BJ (cell line): Measurements from ENCODE around the gene REG4. TPM values are rescaled to one million over a fixed set of nuclear protein-coding genes. Genes with fewer than 3 reads are reported as not detected.

Experiments
- CTCF ChIA-PET: fragments of 350-600 bp; formaldehyde crosslinking; extraction: SDS; loops from one replicate; lab custom pipeline; 2021; ENCODE audit warnings: antibody characterized with exemption, inconsistent platforms; lab: Yijun Ruan, JAX
- POLR2A ChIA-PET: fragments of 300-600 bp; sonication (Branson Sonifier 250); formaldehyde crosslinking; extraction: SDS; loops from one replicate; lab custom pipeline; 2021; ENCODE audit warnings: antibody characterized with exemption; lab: Charles Lee
- DNase-seq: peaks from one replicate; pipeline ENCODE4 v3.0.0-alpha.2; 2011; ENCODE audit warnings: low read depth
- H3K27me3 ChIP-seq: 2 replicates; pipeline ENCODE4 v1.6.0; 2011; ENCODE audit warnings: low read length; ENCODE audit not compliant: control insufficient read depth, insufficient read depth
- H3K36me3 ChIP-seq: 2 replicates; pipeline ENCODE4 v1.5.1; 2011; ENCODE audit warnings: low read length; ENCODE audit not compliant: control insufficient read depth, insufficient read depth
- H3K4me3 ChIP-seq: 2 replicates; pipeline ENCODE4 v1.5.1; 2011; ENCODE audit warnings: low read depth, mild to moderate bottlenecking, control low read depth, low read length
- polyA plus RNA-seq: library from polyadenylated mRNA; depleted of rRNA; stranded (reverse); fragments of >200 nt; gene quantifications from 2 replicates; pipeline ENCODE4 v1.2.3, GENCODE V29; 2011
- TF ChIP-seq, protein P1 (sequence below): IDR thresholded peaks from 2 replicates; pipeline ENCODE4 v1.5.1; 2011; ENCODE audit warnings: low read depth, mild to moderate bottlenecking, control low read depth, inconsistent platforms, low read length, moderate library complexity; ENCODE audit not compliant: insufficient read depth

The REG4 gene
- polyA plus RNA-seq, 1 experiment = not detected

DNA sequence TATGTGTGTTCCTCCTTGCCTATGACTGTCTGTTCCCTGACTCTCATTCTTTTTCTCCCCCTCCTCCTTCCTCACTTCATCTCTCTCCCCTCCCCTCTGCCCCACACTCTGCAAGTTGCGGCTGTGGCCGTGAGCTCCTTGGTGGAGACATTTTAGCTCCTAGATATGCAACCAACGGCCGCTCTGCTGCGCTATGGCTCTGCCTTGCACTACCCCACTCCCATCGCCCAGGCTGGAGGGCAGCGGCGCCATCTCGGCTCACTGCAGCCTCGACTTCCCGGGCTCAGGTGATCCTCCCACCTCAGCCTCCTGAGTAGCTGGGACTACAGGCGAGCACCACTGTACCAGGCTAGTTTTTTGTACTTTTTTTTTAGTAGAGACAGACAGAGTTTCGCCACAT is 5.5 kb downstream of the REG4 start:
- no peak for DNase-seq
- ChIA-PET POLR2A (no interaction called here), CTCF (interaction anchor here (0.6 to 1.0 kb wide), 3 partner anchors 9 to 64 kb away, joined by 3 read pairs; no protein-coding TSS in a partner anchor)
- TF ChIP-seq, protein P1, sequence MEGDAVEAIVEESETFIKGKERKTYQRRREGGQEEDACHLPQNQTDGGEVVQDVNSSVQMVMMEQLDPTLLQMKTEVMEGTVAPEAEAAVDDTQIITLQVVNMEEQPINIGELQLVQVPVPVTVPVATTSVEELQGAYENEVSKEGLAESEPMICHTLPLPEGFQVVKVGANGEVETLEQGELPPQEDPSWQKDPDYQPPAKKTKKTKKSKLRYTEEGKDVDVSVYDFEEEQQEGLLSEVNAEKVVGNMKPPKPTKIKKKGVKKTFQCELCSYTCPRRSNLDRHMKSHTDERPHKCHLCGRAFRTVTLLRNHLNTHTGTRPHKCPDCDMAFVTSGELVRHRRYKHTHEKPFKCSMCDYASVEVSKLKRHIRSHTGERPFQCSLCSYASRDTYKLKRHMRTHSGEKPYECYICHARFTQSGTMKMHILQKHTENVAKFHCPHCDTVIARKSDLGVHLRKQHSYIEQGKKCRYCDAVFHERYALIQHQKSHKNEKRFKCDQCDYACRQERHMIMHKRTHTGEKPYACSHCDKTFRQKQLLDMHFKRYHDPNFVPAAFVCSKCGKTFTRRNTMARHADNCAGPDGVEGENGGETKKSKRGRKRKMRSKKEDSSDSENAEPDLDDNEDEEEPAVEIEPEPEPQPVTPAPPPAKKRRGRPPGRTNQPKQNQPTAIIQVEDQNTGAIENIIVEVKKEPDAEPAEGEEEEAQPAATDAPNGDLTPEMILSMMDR = no peak
- Histone ChIP-seq H3K4me3 (no peak overlapping the region), H3K36me3 (no peaks in the 10 kb centered on the region), H3K27me3 (peaks cover 12% of the 10 kb centered on the region)

DNA sequence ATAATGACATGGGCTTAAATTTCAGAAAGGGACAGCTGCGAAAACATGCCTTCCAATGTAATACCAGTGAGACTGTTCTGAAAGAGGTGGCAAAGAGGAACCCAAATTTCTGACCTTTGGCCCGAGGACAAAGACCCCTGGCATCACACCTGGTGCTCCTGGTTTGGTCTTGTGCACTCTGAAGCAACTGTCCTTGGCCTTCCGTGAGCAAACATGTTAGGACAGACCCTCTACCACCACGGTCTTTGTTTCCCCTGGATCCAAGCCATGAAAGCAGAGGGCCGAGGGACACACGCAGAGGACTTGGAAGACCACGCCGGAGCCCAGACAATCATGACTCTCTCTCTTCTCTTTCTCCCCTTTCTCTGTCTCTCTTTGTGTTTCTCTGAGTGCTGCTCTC is 6.0 kb downstream of the REG4 start:
- ChIA-PET POLR2A (no interaction called here), CTCF (interaction anchor here (1.0 kb wide), 1 partner anchor 8 kb away, joined by 3 read pairs; no protein-coding TSS in a partner anchor)
- H3K4me3 ChIP-seq = no peak overlapping the region
- peaks cover 12% of the 10 kb centered on the region for H3K27me3 ChIP-seq
- no peaks in the 10 kb centered on the region for H3K36me3 ChIP-seq
- TF ChIP-seq, protein P1 = no peak
- DNase-seq = no peak

DNA sequence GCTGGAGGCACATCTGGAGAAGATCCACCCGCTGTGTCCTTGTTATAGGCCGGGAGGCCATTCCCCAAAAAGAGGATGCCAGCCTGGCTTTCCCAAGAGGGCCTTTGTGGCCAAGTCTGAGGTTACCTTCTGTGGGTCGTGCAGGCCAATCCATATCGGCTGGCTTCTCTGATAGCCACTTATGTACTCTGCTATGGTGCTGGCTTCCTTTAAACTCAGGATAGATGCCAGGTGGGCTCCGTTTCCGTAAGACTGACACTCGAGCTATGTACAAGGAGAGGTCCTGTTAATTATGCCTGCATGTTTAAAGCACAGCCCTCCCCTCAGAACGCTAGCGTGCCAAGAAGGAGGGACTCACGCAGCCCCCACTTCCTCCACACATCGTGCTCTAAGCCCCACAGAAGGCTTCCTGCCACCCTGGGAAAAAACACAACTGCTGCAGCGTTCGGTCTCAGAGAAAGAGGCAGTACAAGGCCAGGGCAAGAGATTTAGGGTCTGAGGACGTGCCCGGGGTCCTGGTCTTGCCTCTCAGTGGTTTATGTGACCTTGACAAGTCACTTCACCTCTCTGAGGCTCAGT is 11.6 kb downstream of the REG4 start:
- ChIA-PET CTCF (interaction anchor here (2.5 kb wide), 1 partner anchor 9 kb away, joined by 13 read pairs; no protein-coding TSS in a partner anchor), POLR2A (no interaction called here)
- Histone ChIP-seq H3K27me3 (peaks cover 10% of the 10 kb centered on the region), H3K4me3 (no peak overlapping the region), H3K36me3 (no peaks in the 10 kb centered on the region)
- no peak for DNase-seq
- TF ChIP-seq, protein P1 = no peak

DNA sequence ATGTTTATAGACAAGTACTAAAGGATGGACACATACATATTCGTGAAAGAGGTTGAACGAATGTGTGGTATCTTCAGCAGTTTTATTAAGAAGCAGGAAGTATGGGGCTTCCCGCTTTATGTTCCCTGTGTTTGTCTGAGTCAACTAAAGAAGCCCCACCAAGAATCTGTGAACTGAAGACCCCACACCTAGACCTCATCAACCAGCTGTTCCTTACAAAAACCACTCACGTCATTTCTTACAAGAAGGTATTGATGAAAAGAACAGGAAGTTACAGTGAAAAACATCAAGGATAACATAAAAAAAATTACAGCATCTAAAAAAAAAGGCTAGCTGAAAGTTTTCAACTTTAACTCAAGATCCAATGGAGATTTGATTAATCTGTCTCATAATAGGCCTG is 12.3 kb downstream of the REG4 start:
- no peak for DNase-seq
- H3K36me3 ChIP-seq = no peaks in the 10 kb centered on the region
- ChIA-PET POLR2A (no interaction called here), CTCF (interaction anchor here (2.5 kb wide), 1 partner anchor 10 kb away, joined by 13 read pairs; no protein-coding TSS in a partner anchor)
- H3K27me3 ChIP-seq = peaks cover 9% of the 10 kb centered on the region
- no peak overlapping the region for H3K4me3 ChIP-seq
- TF ChIP-seq, protein P1 = no peak

DNA sequence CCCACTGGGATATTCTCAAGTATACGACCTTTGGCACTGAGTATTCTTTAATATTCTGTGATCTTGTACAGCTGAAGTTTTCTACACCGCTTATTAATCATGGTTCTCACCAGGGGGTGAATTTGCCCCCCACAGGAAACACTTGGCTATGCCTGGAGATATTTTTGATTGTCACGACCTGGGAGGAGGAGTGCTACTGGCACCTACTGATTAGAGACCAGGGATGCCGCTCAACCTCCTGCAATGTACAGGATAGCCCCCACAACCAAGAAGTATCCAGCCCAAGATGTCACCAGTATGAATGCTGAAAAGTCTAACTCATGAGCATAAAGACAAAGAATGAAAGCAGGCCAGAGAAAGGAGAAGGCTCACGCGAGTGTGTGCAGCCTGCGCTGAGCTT is 13.7 kb downstream of the REG4 start:
- no peak for DNase-seq
- H3K4me3 ChIP-seq = no peak overlapping the region
- peaks cover 6% of the 10 kb centered on the region; the same call in 1 of the 2 replicates for H3K27me3 ChIP-seq
- ChIA-PET POLR2A (no interaction called here), CTCF (interaction anchor here (0.9 to 2.5 kb wide), 3 partner anchors 8 to 12 kb away, joined by 3 to 13 read pairs (median 3); no protein-coding TSS in a partner anchor)
- TF ChIP-seq, protein P1 = no peak
- no peaks in the 10 kb centered on the region for H3K36me3 ChIP-seq
